GM19239 (cell line): ENCODE results near the gene EXOC2.
A peak's percentile ranks its signal among the peaks of the same experiment; 100 is the strongest.
"Not testable (repeated sequence)": the region's sequence is repeated elsewhere in the genome, so short reads cannot be mapped to it uniquely, and the experiment has no call there.

ENCODE experiments used
- DNase-seq: peaks from one replicate; pipeline ENCODE4 v3.0.0; 2011; ENCODE audit warnings: low spot score; ENCODE audit not compliant: insufficient read length
- FAIRE-seq: peaks from 2 replicates; lab custom pipeline; 2011; peaks lifted over from hg19 to GRCh38; lab: Jason Lieb, UNC

Gene EXOC2

DNA sequence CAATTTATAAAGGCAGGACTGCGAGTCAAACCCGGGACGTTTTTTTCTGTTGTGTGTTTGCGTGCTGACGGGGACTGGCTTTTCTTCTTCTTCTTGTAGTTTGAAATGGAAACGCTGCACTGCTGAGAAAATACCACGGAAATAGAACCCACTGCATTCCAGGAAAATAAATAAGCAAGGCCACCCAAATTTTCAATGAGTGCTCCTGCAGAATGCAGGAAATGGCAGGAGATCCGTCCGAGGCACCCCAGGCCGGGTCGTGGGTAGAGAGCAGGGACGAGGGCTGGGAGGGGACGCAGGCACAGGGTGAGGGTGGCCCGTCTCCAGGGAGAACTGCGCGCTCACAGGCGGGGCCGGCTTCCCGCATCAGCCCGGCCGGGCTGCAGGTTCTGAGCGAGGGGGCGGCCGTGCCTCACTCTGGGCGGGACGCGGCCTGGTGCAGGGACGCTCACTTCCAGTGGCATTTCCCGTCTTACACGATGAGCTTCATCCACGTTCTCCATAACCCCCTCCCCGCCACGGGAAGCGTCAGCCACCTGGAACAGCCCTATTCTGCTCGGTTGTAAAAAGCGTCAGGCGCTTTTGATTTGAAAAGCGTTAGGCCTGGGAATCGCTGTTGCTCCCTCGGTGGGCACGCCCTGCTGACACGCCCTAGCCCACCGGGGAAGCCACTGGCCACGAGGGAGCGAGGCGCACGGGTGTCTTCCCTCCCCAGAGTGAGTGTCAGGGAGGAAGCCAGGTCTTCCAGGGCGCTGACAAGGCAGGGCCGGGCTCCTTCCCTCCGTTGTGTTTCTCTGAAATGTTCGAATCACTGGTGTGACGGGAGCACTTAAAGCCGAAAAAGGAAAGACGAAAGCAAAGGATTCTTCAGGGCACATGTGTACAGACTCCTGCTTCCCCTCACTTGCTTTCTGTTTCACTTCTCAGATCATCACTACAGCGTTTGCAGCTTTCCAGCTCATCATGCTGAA is 17.9 kb upstream of the EXOC2 start:
- FAIRE-seq, result peak; percentile 97
- DNase-seq, result peak; percentile 71

- FAIRE-seq, result peak; percentile 66
- DNase-seq, result no peak
Observed at GRCh38 chr6:709471-710056, 16.6 kb upstream of the EXOC2 start.

GRCh38 chr6:708237-708598 is 15.3 kb upstream of the EXOC2 start:
- FAIRE-seq (no peak), DNase-seq (no peak)

DNA sequence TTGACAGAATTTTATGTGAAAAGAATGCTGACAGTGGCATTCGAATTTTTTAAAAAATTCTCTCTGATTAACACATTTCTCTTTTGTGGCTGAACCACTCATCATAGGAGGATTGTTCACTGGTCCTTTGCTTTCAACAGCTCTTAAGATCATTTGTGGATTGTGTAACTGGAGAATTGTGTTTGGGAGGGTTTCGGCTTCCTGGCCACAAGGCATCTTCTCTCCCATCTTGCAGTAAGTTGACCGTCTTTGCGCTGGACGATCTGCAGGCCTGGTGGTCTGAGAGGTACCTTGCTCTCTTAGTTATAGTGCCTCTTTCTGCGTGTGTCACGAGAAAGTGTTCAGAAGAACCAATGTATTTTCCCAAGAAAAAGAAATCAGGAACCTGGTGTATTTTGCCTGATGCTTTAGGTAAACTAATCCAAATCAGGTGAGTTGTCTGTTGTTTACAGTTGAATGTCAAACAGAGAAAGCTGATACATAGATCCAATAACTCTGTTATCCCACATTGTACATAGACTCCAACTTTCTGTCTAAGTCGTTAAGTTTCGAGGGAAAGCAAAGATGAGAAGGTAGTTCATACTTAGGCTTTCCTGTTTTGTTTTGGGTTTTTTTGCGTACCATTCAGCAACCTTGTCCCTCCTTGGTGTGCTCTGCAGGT is 14.8 kb upstream of the EXOC2 start:
- no peak for DNase-seq
- FAIRE-seq, result no peak

DNA sequence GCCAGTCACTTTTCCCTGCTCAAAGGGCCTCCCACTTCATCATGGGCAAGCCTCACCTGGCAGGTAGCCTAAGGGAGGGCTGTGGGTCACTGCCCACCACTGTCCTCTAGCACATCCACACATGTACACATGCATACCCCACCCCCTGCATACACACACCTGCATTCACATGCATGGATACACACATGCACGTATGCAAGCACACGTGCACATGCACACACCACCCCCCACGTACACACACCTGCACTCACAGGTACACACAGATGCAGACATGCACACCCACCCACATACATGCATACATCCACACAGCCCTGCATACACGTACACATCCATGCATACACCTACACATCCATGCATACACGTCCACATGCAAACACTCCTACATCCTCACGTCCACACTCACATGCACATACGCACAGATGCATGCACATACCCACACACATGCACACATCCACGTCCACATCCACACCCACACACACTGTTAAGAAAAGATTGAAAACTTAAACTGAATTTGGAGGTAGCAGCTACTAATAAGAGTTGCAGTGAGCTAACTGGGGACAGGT is 14.0 kb upstream of the EXOC2 start:
- no peak for DNase-seq
- FAIRE-seq, result no peak

- FAIRE-seq (no peak), DNase-seq (no peak)
Observed at GRCh38 chr6:706146-706545, 13.2 kb upstream of the EXOC2 start.

DNA sequence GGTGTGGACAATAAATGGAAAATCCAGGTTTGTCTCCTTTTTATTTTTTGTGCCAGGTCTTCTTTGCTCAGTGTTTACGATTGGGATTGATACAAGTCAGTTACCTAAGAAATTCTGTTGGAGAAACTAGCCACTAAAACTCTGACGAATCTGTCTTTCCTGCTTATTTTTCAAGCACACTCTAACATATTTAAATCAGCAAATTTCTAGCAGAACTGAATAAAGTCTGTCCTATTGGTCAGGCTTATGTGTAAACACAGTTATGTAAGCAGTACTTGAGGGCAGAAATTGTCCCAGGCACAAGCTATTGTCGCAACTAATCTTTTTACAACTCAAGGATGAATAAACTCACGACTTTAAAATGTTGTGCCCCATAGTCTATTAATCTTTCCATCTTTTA is 12.1 kb upstream of the EXOC2 start:
- FAIRE-seq, result no peak

DNA sequence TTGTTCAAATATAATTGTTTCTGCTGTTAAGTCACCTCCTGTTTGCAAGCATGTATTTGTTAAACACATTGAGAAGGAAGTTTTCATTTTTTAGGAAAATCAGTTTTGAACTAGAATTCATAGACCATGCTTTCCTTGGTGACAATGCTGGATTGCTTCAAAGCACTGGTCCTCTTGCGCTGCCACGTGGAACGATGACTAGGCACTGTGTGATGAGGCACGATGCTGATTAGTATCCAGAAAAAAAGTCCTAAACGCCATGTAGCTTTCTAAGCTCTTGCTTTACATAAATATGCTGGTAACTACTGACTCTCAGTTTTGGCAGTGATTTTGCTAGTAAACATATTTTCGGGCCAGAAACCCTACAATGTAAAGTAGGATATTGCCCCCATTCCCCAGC is 11.1 kb upstream of the EXOC2 start:
- FAIRE-seq (no peak), DNase-seq (no peak)

More for the DNA sequence above, 12.1 kb upstream of the EXOC2 start:
- DNase-seq, result no peak

- FAIRE-seq (peak; percentile 18), DNase-seq (no peak)
Observed at GRCh38 chr6:703552-703951, 10.6 kb upstream of the EXOC2 start.

DNA sequence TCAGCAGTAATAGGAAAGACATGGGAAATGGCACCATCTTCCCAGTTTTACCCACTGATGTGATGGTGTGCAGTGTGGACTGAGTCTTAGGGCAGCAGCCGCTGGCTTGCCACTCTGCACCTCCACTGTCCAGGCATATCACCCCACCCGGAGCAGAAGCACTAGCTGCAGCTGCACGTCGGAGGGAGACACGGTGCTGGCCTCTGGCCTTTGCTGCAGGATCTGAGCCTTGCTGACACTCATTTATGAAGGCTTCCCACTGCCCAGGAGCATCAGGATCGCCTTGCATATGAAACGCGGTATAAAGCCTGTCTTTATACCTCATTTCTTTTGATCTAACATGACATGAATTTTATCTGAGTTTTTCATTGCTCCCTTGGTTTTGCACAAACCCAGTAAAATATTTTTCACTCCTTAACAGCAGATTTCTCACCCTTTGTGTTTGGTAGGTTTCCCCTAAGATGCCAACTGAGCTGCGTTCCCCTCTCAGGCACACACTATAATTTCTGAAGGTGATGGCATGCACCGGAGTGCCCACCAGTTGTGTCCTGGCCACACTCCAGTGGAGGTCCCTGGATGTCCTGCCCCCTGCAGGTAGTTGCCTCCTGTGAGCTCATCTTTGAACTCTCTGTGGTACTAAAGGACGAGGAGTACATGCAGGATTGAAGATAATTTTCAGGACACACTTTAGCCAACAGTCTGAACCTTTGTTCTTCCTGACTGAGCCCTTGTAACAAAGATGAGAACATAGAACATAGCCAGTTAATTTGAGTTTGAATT is 9.0 kb upstream of the EXOC2 start:
- DNase-seq (no peak), FAIRE-seq (no peak)

DNA sequence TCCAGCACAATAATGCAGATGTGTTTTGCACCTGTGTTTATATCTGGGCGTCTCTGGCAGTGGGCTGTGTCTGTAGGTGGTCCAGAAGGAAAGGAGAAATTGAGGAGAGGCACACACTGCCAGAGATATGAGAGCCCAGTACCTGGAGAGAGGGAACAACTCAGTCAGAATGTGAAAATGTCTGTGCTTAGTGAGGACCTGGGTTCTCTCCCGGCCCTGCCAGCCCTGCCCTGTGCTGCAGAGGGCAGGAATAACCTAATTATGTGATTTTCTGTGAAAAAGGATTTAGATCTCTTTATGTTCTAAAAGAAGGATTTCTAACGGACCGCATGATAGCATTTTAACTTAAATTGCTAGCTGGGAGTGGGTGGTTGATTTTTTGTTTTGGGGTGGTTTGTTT is 8.3 kb upstream of the EXOC2 start:
- no peak for DNase-seq
- FAIRE-seq, result no peak

DNA sequence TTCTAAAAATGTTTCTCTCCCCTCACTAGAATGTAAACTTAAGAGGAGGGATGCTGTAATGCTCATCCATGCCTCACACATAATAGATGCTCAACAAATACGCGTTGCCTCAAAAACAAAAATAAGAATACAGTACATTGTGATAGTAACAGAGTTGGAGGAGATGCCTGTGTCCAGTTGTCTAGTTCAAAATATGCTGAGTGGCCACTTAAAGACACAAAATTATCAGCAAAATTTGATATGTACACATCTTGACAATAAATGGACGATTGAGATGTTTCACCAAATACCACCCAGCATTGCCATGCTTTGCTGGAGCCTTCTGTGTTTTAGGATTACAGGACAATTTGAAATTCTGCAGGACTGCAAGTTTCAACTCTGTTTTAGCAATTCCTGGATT is 7.6 kb upstream of the EXOC2 start:
- DNase-seq (no peak), FAIRE-seq (no peak)

GRCh38 chr6:699319-699718 is 6.4 kb upstream of the EXOC2 start:
- FAIRE-seq (no peak), DNase-seq (no peak)

DNA sequence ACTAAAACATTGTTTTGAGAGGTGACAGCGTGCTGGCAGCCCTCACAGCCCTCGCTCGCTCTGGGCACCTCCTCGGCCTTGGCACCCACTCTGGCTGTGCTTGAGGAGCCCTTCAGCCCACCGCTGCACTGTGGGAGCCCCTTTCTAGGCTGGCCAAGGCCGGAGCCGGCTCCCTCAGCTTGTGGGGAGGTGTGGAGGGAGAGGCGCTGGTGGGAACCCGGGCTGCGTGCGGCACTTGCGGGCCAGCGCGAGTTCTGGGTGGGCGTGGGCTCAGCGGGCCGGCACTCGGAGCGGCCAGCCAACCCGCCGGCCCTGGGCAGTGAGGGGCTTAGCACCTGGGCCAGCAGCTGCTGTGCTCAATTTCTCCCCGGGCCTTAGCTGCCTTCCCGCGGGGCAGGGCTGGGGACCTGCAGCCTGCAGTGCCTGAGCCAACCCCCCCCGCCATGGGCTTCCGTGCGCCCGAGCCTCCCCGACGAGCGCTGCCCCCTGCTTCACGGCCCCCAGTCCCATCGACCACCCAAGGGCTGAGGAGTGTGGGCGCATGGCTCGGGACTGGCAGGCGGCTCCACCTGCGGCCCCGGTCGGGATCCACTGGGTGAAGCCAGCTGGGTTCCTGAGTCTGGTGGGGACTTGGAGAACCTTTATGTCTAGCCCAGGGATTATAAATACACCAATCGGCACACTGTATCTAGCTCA is 1.6 kb upstream of the EXOC2 start:
- FAIRE-seq, DNase-seq: not testable (repeated sequence)

DNA sequence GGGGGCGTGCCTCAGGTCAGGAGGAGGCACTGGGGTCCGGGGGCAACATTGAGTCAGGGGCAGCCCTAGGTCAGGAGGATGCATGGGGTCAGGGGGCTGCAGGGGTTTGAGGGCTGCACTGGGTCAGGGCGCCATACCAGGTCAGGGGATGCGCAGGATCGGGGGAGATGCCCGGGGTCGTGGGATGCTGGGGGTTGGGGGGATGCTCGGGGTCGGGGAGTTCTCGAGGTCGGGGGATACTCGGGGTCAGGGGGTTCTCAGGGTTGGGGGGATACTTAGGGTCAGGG is 727 bp upstream of the EXOC2 start:
- DNase-seq (no peak), FAIRE-seq (no peak)

GRCh38 chr6:692356-692851 is 535 bp downstream of the EXOC2 start:
- FAIRE-seq (peak; percentile 79), DNase-seq (peak; percentile 72)

- FAIRE-seq (no peak), DNase-seq (no peak)
Observed at GRCh38 chr6:689223-689622, 3.7 kb downstream of the EXOC2 start.

DNA sequence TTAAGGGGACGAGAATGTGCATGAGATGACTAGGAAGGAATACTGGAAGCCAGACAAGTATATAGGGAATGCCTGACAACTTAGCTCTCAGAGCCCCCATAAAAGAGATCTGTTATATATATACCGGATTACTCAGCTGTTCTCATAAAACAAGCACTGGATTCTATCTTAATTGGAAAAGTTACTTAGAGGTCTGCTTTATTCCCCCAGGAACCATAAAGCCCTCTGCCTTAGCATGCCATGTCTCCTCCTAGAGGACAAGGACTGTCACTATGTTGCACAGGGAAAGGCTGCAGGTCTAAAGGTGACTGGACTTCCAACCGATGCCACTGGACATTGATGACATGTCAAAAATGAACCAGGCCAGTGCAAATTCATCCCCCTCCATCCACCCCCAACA is 6.4 kb downstream of the EXOC2 start:
- DNase-seq (no peak), FAIRE-seq (no peak)

- peak; percentile 42 for DNase-seq
- FAIRE-seq, result peak; percentile 95
Observed at GRCh38 chr6:684831-685636, 7.9 kb downstream of the EXOC2 start.
